ENCODE results near the gene RYR2. TPM values are rescaled to one million over a fixed set of nuclear protein-coding genes. Genes with fewer than 3 reads are reported as not detected.

RYR2 gene
- total RNA-seq, 1 donor from 2014 or later: 15.2 TPM

- intact Hi-C loops (cut with DNase I): no loop called here
- no peak for TF ChIP-seq CTCF (IDR thresholded peaks at IDR 0.05)
- no peaks in the 10 kb centered on the region for H3K9me3 ChIP-seq
- no peaks in the 10 kb centered on the region for H3K27me3 ChIP-seq
- no peaks in the 10 kb centered on the region for H3K36me3 ChIP-seq
- DNase-seq (ENCODE audit: low spot score in 2 of 2): no peak
- peaks cover 0 to 9% of the 10 kb centered on the region in 2 donors for H3K4me1 ChIP-seq
- H3K4me3 ChIP-seq: no peak overlapping the region
- no peak overlapping the region for H3K27ac ChIP-seq
Observed at GRCh38 chr1:237187842-237188241, 145.9 kb downstream of the RYR2 start.

- Histone ChIP-seq H3K27me3 (no peaks in the 10 kb centered on the region), H3K36me3 (no peaks in the 10 kb centered on the region), H3K27ac (no peak overlapping the region), H3K4me1 (peaks cover 0 to 3% of the 10 kb centered on the region in 2 donors), H3K4me3 (no peak overlapping the region), H3K9me3 (no peaks in the 10 kb centered on the region)
- intact Hi-C loops (cut with DNase I): no loop called here
- TF ChIP-seq CTCF (IDR thresholded peaks at IDR 0.05): no peak
- no peak for DNase-seq (ENCODE audit: low spot score in 2 of 2)
Observed at GRCh38 chr1:237191403-237191802, 149.4 kb downstream of the RYR2 start.

GRCh38 chr1:237197470-237198425, 155.8 kb downstream of the RYR2 start:
- H3K4me3 ChIP-seq: no peak overlapping the region
- TF ChIP-seq CTCF (IDR thresholded peaks at IDR 0.05): no peak
- no peak overlapping the region for H3K27ac ChIP-seq
- H3K36me3 ChIP-seq: no peaks in the 10 kb centered on the region
- DNase-seq (ENCODE audit: low spot score in 2 of 2): no peak
- H3K4me1 ChIP-seq: no peaks in the 10 kb centered on the region
- intact Hi-C loops (cut with DNase I): no loop called here
- no peaks in the 10 kb centered on the region for H3K27me3 ChIP-seq
- H3K9me3 ChIP-seq: no peaks in the 10 kb centered on the region

- H3K4me1 ChIP-seq: no peaks in the 10 kb centered on the region
- no peak overlapping the region for H3K27ac ChIP-seq
- intact Hi-C loops (cut with DNase I): no loop called here
- H3K4me3 ChIP-seq: no peak overlapping the region
- no peaks in the 10 kb centered on the region for H3K9me3 ChIP-seq
- no peaks in the 10 kb centered on the region for H3K27me3 ChIP-seq
- DNase-seq (ENCODE audit: low spot score in 2 of 2): no peak
- TF ChIP-seq CTCF (IDR thresholded peaks at IDR 0.05): no peak
- no peaks in the 10 kb centered on the region for H3K36me3 ChIP-seq
Observed at GRCh38 chr1:237199026-237199425, 157.0 kb downstream of the RYR2 start.

GRCh38 chr1:237201155-237201554, 159.2 kb downstream of the RYR2 start:
- no peaks in the 10 kb centered on the region for H3K27me3 ChIP-seq
- no peak overlapping the region for H3K27ac ChIP-seq
- no peak for TF ChIP-seq CTCF (IDR thresholded peaks at IDR 0.05)
- H3K4me3 ChIP-seq: no peak overlapping the region
- no peaks in the 10 kb centered on the region for H3K4me1 ChIP-seq
- intact Hi-C loops (cut with DNase I): no loop called here
- H3K36me3 ChIP-seq: no peaks in the 10 kb centered on the region
- no peak for DNase-seq (ENCODE audit: low spot score in 2 of 2)
- no peaks in the 10 kb centered on the region for H3K9me3 ChIP-seq
